Cardiac muscle cell (in vitro differentiated cells and primary cell): ENCODE measurements around the gene INSYN2A. TPM values are rescaled to one million over a fixed set of nuclear protein-coding genes. Genes with fewer than 3 reads are reported as not detected.

Experiments used
- DNase-seq, 2 donors: peaks; one replicate each; pipeline versions ENCODE4 v3.0.0 to v3.0.0-alpha.2; 2010 to 2017; ENCODE audit warnings: low read depth in 1 of 2, low spot score in 1 of 2
- H3K27ac ChIP-seq: fragments of 200-600 bp; sonication (generic); 2 replicates; pipeline ENCODE4 v1.5.1; 2016
- H3K27me3 ChIP-seq: fragments of 200-600 bp; sonication (generic); 2 replicates; pipeline ENCODE4 v1.6.0; 2016; ENCODE audit warnings: control low read depth
- H3K36me3 ChIP-seq: fragments of 200-600 bp; sonication (generic); 2 replicates; pipeline ENCODE4 v1.5.1; 2016; ENCODE audit warnings: control low read depth
- H3K4me1 ChIP-seq: fragments of 200-600 bp; sonication (generic); 2 replicates; pipeline ENCODE4 v1.8.1; 2017; ENCODE audit warnings: low read depth, mild to moderate bottlenecking, mixed run types
- H3K4me3 ChIP-seq: fragments of 200-600 bp; sonication (generic); 2 replicates; pipeline ENCODE4 v1.5.1; 2016; ENCODE audit warnings: mild to moderate bottlenecking
- H3K9me3 ChIP-seq: fragments of 200-600 bp; sonication (generic); 2 replicates; pipeline ENCODE4 v1.5.1; 2017; ENCODE audit warnings: low read depth, mild to moderate bottlenecking, control low read depth
- polyA plus RNA-seq: library from polyadenylated mRNA; unstranded; fragments of >200 nt; fragmentation: Nextera tagmentation; extraction: Ambion mirVana; gene quantifications from 2 replicates; pipeline ENCODE4 v1.2.1, GENCODE V29; 2016
- total RNA-seq: library from RNA; depleted of rRNA; stranded (reverse); fragments of >200 nt; gene quantifications from 2 replicates; pipeline ENCODE4 v1.2.3, GENCODE V29; 2016
- TF ChIP-seq, protein P1 (sequence below): IDR thresholded peaks from 2 replicates; pipeline ENCODE4 v1.5.1; 2012; ENCODE audit warnings: low read depth, mild to moderate bottlenecking, low read length

INSYN2A gene
- total and polyA plus RNA-seq, 2 experiments from 2014 or later = 0.60 TPM; not detected in 1

DNA sequence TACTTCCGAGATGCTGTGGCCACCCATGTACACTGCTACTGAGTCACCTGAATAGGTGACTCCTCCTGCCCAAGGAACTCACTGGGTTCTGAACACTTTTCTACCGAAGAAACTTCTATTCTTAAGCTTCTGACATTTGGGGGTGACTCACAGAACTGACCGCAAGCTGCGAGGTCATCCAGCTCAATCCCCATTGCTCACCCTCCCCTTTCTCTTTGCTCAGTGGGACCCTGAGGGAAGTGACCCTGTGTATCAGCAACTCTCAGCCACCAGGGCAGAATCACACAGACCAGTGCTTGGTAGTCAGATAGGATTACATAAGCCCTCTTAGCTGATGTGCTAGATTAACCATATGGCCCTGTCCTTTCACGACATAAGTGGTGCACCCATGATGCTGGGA lies 46.3 kb downstream of the INSYN2A start:
- H3K9me3 ChIP-seq = no peaks in the 10 kb centered on the region
- no peaks in the 10 kb centered on the region for H3K4me1 ChIP-seq
- no peaks in the 10 kb centered on the region for H3K27me3 ChIP-seq
- DNase-seq = peak in 1 of 2 donors; percentile 22
- no peak overlapping the region for H3K27ac ChIP-seq
- no peaks in the 10 kb centered on the region for H3K36me3 ChIP-seq
- H3K4me3 ChIP-seq = no peak overlapping the region
- TF ChIP-seq, protein P1, sequence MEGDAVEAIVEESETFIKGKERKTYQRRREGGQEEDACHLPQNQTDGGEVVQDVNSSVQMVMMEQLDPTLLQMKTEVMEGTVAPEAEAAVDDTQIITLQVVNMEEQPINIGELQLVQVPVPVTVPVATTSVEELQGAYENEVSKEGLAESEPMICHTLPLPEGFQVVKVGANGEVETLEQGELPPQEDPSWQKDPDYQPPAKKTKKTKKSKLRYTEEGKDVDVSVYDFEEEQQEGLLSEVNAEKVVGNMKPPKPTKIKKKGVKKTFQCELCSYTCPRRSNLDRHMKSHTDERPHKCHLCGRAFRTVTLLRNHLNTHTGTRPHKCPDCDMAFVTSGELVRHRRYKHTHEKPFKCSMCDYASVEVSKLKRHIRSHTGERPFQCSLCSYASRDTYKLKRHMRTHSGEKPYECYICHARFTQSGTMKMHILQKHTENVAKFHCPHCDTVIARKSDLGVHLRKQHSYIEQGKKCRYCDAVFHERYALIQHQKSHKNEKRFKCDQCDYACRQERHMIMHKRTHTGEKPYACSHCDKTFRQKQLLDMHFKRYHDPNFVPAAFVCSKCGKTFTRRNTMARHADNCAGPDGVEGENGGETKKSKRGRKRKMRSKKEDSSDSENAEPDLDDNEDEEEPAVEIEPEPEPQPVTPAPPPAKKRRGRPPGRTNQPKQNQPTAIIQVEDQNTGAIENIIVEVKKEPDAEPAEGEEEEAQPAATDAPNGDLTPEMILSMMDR = no peak

DNA sequence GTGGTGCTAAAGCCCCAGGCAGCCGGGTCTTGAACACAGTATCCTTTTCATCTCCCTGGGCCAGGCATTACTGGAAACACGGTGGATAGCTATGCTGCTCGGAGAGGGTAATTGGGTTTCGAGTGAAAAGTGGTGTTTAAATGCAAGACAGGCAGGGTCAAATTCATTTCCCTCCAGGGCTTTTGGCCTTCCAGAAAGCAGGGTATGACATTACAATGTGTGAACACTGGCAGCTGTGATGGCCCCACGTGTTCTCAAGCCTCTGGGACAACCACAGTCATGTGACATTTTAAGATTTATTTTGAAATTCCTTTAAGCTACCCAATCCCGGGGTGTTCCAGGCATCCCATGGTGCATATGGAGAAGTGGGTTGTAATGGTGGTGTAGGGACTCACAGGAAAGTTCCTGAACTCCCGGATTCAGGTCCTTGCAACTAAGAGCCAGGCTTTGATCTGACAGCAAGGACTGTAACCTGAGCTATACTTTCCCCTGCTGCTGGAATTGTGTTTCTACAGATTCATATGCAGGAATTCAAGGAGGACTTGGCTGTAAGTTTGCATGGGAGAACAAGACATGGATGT lies 46.8 kb downstream of the INSYN2A start:
- peak; percentile 10 to 17 for DNase-seq
- Histone ChIP-seq H3K27me3 (no peaks in the 10 kb centered on the region), H3K36me3 (no peaks in the 10 kb centered on the region), H3K27ac (no peak overlapping the region), H3K4me1 (no peaks in the 10 kb centered on the region), H3K4me3 (no peak overlapping the region), H3K9me3 (no peaks in the 10 kb centered on the region)
- TF ChIP-seq, protein P1 = no peak

DNA sequence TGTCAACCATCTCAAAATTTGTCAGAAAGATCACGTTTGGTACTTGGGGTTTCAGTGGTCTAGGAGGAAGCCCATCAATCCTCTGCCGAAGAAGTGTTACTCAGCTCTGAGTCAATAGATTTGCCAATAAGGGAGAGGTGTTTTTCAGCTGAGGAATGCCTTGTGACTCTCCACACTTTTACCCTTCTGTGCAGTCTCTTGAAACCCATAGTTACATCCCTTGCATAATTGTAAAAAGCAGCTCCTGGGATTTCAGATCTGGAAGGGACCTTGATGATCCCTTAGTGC lies 47.5 kb downstream of the INSYN2A start:
- no peaks in the 10 kb centered on the region for H3K4me1 ChIP-seq
- no peaks in the 10 kb centered on the region for H3K9me3 ChIP-seq
- H3K27me3 ChIP-seq = no peaks in the 10 kb centered on the region
- no peak overlapping the region for H3K27ac ChIP-seq
- TF ChIP-seq, protein P1 = no peak
- no peaks in the 10 kb centered on the region for H3K36me3 ChIP-seq
- no peak overlapping the region for H3K4me3 ChIP-seq
- DNase-seq = peak in 1 of 2 donors; percentile 63

DNA sequence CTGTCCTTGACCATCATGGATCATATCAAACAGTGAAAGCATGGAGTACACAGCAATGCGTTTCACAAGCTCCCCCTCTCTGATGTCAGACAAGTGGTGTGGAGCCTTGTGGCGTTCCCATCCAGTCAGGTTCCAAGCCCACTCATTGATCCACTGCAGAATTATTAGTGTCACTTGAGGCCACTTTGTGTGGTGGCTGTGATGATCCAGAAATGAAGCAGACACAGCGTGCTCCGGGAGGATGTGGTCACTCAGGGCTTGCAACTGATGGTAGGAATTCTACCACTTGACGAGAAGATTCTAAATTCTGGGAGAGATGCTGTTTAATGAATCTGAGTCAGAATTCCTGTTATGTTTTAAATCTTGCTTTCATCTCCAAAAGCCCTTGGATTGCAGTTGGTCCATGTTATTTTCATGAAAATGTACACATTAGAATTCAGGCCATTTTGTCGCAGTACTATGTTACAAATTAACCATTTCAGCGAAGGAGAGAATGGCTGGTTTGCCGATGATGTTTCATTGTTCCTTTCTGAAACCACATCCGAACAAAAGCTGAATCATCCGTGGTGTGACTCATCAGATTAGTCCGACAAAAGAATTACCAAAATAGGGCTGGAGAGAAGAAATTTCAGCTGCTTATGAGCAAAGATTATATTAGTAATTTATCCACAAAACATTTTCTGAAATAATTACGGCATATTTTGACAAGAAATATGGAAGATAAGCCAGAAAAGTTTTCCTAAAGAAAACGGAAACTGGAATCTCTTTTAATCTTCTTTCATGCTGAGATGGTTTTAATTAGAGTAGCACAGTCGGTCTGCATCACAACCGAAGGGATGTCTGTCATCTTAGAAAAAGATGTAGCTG lies 48.1 kb downstream of the INSYN2A start:
- Histone ChIP-seq H3K27ac (no peak overlapping the region), H3K4me1 (no peaks in the 10 kb centered on the region), H3K4me3 (no peak overlapping the region), H3K36me3 (no peaks in the 10 kb centered on the region), H3K27me3 (no peaks in the 10 kb centered on the region), H3K9me3 (no peaks in the 10 kb centered on the region)
- TF ChIP-seq, protein P1 = no peak
- peak in 1 of 2 donors; percentile 84 for DNase-seq

DNA sequence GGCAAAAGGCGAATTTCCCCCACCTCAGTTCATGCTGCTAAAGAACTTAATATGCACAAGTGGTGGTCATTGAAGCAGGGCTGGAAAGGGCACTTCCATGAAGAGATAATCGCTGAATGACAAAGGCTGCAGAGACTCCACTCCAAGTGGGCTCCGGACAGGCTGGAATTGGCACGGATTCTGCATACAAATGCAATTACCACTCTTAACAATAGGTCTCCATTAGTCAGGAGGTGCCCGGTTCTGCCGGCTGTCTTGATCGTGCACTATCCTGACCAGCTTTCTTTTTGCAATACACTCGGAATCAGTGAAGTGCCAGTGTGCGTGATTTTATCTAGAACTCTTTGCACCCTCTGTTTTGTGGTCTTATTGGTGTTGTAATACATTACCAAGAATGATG lies 49.7 kb downstream of the INSYN2A start:
- Histone ChIP-seq H3K27ac (no peak overlapping the region), H3K4me3 (no peak overlapping the region), H3K27me3 (no peaks in the 10 kb centered on the region), H3K4me1 (no peaks in the 10 kb centered on the region), H3K9me3 (no peaks in the 10 kb centered on the region), H3K36me3 (no peaks in the 10 kb centered on the region)
- TF ChIP-seq, protein P1 = no peak
- peak in 1 of 2 donors; percentile 15 for DNase-seq
